ENCODE measurements around the gene JPT2.
A peak's percentile ranks its signal among the peaks of the same experiment; 100 is the strongest.
"Not testable (repeated sequence)": the region's sequence is repeated elsewhere in the genome, so short reads cannot be mapped to it uniquely, and the experiment has no call there.

Gene JPT2

GRCh38 chr16:1707193-1707790, 29.2 kb downstream of the JPT2 start:
- DNase-seq (ENCODE audit: low spot score): peak; percentile 44

DNA sequence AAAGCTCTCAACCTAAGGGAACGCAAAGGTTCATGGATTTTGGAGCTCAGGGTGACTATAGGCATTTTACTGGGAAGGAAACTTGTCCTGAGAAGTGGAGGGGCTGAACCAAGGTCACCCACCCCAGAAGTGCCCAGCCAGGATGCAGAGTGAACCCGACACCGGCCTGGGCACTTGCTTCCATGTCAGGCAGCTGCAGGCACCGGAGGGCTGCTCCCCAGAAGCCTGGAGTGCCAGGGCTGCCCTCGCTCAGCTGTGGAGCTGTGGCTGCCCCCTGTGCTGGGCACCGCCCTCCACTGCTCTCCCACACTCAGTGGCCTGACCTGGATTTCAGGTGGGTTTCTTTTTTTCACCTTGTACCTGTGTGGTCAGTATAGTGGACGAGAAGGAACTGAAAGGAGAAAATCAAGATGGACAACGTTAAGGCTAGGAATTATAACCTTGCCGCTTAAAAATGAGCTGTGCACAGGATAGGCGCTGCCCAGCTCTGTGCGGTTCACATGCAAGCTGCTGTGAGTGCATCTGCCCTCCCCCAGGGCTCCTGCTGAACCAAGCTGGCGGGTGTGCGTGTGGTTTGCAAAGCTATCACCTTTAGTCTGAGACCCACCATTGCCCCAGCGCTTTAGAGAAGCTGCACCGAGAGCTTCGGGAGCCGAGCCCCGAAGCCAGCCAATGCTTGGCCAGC, 30.1 kb downstream of the JPT2 start:
- no peak for DNase-seq (ENCODE audit: low spot score)

DNA sequence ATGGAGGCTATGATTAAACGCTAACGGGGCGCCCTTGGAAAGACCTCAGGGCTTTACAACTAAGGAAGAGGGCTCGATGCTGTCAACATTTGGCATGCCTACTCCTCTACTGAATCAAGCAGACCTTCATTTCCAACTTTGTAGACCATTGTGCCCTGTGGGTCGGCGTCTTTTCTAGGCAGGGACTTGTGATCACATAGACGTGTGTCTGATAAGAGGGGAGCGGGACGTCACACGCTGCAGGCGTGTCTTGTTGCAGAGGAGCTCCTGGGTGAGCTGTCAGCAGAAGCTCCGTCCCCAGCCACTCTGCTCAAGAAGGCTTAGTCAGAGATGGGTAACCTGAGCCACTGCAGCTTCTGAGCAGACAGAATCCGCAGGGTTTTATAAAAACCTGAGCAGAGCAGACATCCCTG, 30.7 kb downstream of the JPT2 start:
- no peak for DNase-seq (ENCODE audit: low spot score)

DNA sequence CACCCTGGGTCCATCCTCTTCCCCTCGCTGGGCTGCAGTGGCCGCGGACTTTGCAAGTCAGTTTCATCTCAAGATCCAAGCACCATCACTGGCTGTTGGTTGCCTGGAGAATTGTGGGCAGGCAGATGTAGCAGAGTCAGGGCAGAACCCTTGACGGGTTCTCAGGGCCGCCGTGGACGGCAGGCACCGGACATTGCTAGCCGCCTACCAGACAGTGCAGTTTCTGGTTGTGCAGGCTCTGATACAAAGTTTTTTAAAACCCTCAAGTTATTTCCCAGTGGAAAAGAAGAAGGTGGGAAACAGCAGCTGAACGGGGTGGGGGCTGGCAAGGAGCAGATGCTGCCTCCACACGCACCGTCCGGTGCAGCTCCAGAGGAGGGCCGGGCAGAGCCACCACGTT, 31.3 kb downstream of the JPT2 start:
- DNase-seq (ENCODE audit: low spot score): no peak

- no peak for DNase-seq (ENCODE audit: low spot score)
Measured at GRCh38 chr16:1710811-1711507, 32.9 kb downstream of the JPT2 start.

GRCh38 chr16:1712791-1713261, 34.7 kb downstream of the JPT2 start:
- peak; percentile 35 for DNase-seq (ENCODE audit: low spot score)

GRCh38 chr16:1713331-1713730, 35.3 kb downstream of the JPT2 start:
- no peak for DNase-seq (ENCODE audit: low spot score)

GRCh38 chr16:1713933-1714332, 35.9 kb downstream of the JPT2 start:
- no peak for DNase-seq (ENCODE audit: low spot score)

DNA sequence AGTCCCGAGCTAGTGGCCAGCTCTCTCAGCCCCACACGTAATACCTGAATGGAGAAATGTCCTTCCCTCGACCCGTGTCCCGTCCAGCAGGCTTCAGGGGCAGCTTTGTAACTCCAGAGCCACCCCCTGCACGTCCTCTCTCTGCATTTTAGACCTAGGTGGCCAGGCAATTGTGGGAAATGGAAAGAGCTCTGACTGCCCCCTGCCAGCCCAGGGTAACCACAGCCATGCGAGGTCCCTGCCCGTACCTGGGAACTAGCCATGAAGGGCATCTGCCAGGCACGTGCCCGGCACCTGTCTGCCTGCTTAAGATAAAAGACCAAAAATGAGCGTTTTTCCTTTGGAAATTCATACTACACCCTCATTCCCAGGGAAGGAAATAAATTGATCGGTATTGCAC, 37.1 kb downstream of the JPT2 start:
- DNase-seq (ENCODE audit: low spot score): no peak

DNA sequence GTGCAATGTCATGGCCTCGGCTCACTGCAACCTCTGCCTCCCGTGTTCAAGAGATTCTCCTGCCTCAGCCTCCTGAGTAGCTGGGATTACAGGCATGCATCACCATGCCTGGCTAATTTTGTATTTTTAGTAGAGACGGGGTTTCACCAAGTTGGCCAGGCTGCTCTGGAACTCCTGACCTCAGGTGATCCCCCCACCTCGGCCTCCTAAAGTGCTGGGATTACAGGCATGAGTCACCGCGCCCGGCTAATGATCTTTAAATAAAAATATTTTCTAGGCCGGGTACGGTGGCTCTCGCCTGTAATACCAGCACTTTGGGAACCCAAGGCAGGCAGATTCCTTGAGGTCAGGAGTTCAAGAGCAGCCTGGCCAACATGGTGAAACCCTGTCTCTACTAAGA, 40.2 kb downstream of the JPT2 start:
- not testable (repeated sequence) for DNase-seq (ENCODE audit: low spot score)

DNA sequence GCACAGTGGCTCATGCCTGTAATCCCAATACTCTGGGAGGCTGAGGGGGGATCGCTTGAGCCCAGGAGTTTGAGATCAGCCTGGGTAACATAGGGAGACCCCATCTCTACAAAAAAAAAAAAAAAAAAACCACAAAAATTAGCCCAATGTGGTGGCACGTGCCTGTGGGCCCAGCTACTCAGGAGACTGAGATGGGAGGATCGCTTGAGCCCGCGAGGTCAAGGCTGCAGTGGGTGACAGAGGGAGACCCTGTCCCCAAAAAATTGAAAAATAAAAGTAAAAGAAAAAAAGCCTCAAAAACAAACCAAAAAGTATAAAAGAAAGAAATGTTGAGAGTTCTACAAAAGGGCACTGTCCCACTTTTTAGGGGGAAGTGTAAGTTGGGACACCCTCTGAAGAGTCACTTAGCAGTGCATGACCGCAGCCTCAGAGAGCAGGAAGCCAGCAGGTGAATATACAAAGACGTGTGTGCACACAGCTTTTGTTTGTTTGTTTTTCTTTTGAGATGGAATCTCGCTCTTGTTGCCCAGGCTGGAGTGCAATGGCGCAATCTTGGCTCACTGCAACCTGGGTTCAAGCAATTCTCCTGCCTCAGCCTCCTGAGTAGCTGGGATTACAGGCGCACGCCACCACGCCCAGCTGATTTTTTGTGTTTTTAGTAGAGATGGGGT, 41.6 kb downstream of the JPT2 start:
- DNase-seq (ENCODE audit: low spot score): not testable (repeated sequence)

- DNase-seq (ENCODE audit: low spot score): no peak
Measured at GRCh38 chr16:1721372-1721771, 43.3 kb downstream of the JPT2 start.

DNA sequence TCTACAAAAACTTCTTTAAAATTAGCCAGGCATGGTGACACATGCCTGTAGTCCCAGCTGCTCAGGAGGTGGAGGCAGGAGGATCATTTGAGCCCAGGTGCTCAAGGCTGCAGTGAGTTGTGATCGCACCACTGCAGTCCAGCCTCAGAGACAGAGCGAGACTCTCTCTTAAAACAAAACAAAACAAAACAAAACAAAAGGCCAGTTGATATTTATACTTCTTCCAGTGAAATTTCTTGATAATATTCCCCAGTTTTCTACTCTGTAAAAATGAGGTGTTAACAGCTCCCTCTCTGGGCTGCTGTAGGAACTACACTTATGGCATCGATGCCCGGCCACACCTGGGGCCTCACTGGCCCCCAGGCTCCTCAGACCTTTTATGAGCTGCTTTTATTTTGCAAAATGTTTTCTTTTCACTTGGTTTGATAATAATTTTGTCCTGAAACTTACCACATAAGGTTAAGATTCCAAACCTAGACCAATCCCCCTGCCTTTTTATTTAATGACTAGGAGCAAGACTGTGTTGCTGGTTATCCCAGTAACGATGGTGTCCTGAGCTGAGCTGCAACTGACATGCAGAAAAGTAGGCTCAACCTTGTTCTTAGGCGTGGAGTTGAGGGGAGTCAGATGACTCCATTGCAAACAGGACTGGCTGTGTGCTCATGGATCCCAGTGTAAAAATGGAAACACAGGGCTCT, 45.5 kb downstream of the JPT2 start:
- peak; percentile 64 for DNase-seq (ENCODE audit: low spot score)

DNA sequence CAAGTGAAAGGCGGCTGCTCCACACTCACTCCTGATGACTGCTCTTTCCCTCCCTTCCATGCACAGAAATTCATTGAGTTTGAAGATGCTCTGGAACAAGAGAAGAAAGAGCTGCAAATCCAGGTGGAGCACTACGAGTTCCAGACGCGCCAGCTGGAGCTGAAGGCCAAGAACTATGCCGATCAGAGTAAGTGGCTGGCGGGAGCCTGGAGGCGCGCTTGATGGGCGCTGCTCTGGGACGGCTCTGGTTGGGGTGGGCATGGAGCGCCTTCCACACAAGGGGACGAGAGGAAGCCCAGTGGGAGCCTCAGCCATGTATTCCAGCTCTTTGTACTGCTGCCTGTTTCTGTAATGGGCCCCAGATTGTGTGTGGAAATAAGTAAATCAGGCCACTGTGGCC, 46.4 kb downstream of the JPT2 start:
- DNase-seq (ENCODE audit: low spot score): no peak

DNA sequence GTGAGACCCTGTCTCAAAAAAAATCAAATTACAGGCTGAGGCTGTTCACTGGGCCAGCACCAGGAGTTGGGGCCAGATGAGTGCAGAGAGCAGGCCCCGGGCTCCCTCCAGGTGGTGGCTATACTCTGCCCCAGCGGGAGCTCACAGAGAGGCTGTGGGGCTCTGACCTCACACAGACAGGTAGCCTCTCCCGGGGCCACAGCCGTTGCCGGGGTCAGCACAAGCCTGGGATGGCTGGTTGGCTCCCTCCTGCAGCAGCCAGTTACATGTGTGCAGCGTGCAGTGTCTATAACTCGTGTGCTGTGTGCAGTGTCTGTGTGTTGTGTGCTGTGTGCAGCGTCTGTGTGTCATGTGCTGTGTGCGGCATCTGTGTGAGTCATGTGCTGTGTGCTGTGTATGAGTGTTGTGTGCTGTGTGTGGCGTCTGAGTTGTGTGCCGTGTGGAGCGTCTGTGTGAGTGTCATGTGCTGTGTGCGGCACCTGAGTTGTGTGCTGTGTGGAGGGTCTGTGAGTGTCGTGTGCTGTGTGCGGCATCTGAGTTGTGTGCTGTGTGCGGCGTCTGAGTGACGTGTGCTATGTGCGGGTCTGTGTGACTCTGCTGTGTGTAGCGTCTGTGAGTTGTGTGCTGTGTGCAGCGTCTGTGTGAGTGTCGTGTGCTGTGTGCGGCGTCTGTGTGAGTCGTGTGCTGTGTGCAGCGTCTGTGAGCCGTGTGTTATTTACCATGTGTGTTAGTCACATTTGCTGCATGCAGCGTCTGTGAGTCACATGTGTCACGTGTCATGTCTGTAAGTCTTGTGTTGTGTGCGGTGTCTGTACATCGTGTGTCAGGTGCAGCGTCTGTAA, 48.8 kb downstream of the JPT2 start:
- DNase-seq (ENCODE audit: low spot score): no peak

DNA sequence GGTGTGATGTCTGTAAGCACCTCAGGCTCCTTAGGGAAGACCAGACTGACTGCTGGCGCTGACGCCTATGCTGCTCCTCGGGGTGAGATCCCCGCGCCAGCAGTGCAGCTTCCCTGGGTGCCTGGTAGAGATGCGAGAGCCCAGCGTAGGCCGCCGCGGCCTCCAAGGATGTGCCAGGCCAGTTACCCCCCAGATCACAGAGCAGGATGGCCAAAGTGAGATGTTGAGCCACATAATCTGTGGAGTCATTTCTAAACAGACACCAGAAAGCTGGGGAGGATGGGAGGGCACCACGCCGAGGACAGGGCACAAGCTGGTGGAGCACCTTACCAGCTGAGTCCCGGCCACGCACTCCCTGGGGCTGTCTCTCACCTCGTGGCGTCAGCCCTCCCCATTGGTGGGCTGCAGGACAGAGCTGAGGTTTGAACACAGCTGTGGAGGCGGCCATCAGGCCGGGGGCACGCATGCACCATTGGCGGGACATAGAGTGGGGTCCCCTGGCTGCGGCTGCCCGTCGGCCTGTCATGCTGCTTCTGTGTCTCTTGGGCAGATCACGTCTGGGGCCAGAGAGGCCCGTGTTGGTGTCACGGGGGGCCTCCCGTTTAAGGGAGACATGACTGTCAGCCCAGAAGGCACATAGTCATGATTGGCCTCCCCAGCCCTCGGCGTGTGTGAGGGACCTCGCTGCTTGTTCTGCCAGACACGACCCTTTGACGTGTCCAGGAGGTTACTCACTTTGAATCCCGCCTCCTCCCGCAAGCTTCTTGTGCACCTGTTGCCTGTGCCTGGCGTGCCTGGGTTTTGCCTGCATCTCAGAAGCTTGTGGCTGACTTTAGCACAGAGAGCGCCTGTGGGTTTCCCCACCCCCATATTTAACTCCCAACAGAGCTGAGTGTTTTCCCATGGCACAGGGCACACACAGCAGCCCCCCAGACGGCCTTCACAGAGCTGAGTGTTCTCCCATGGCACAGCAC, 49.9 kb downstream of the JPT2 start:
- no peak for DNase-seq (ENCODE audit: low spot score)

DNA sequence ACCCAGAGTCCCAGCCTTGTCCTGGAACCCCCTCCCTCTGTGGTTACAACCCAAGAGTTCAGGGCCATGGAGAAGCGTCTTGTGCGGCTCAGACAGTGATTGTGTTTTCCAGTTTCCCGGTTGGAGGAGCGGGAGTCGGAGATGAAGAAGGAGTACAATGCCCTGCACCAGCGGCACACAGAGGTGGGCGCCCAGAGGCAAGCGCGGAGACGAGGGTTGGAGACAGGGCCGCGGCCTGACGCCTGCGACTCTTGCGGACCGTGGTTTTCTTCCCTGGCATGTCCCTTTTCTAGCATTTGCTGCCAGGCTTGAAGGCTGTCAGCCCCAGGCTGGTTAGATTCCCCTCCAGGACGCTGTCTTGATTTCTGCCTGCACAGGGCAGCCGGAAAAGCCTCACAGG, 50.9 kb downstream of the JPT2 start:
- DNase-seq (ENCODE audit: low spot score): no peak

DNA sequence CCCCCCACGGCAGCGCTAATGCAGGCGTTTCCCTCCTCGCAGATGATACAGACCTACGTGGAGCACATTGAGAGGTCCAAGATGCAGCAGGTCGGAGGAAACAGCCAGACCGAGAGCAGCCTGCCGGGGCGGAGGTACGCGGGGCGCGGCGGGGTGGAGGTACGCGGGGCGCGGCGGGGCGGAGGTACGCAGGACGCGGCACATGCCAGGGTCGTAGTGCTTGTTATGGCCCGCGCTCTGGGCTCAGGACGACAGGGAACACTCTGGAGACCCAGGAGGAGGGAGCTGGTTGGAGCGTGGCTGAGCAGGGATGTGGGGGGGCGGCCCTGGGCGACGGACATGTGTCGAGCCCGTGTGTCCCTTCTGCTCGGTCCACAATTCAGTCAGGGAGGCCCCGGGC, 51.4 kb downstream of the JPT2 start:
- DNase-seq (ENCODE audit: low spot score): no peak

DNA sequence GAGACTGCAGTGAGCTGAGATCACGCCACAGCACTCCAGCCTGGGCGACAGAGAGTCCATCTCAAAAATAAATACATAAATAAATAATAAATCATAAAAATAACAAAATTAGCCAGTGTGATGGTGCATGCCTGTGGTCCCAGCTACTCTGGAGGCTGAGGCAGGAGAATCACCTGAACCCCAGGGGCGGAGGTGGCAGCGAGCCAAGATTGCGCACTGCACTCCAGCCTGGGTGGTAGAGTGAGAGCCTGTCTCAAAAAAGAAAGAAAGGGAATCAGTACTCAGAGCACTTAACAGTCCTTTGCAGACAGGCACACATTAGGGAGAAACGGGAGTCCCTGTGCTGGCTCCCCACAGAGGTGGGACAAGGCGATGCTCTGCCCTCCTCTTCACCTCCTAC, 53.0 kb downstream of the JPT2 start:
- DNase-seq (ENCODE audit: low spot score): no peak

- no peak for DNase-seq (ENCODE audit: low spot score)
Measured at GRCh38 chr16:1731603-1732002, 53.5 kb downstream of the JPT2 start.

Data from AG08395 (cell line).